HG02588 (cell line): ENCODE results near the gene SLC25A3.
"Not testable (repeated sequence)": the region's sequence is repeated elsewhere in the genome, so short reads cannot be mapped to it uniquely, and the experiment has no call there.

Experiments
- ATAC-seq: cut with Tn5 transposase; IDR thresholded peaks from one replicate; pipeline ENCODE4 v1.9.1; 2021; ENCODE audit warnings: mild to moderate bottlenecking, moderate library complexity; ENCODE audit not compliant: unreplicated experiment

Gene SLC25A3

DNA sequence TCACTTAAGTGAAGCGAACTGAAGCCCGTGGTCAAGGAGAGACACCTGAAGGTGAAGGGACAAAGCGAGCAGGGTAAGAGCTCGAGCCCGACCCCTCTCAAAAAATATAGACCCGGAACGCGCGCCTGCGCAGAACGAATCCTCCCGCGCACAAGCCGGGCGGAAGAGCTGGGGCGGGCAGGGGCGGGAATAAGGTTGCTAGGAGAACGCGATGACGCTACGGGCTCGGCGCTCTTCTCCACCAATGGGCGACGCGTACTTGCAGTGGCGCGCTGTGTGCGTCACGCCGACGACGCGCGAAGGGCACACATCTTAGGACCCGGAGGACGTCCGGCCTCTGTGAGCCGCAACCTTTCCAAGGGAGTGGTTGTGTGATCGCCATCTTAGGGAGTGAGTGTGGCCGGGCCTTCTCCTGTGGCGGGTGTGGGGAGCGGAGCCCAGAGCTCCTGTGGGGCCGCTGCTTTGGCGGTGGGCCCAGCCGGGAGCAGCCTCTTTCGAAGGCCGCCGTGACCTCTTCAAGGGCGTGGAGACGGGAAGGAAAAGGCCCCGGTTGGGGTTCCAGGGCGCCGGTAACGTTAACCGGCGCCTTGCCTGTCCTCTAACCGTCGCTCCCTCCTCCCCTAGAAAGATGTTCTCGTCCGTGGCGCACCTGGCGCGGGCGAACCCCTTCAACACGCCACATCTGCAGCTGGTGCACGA, at the start of gene SLC25A3:
Gene SLC25A3, plus strand, starts transcription at position 336 of the 699 bp plus-strand sequence. Its CDS starts 293 bp downstream, at position 629.
- ATAC-seq, result peak; percentile 99

DNA sequence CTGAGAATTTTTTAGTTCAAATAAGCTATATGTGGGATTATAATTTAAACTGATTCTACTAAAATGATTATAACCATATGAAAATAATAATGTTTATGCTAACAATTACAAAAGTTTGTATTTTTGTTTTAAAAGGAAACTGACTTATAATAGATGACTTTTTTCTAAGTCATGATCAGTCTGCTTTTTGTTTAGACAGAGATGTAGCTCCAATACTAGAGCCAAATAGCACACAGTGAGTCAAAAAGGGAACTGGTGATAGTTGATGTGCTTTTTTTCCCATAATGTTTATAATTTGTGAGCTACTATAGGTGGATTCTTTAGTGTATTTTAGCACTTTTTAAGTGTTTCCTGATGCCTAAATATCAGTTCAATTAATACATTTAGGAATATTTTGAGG, 49.8 kb upstream of the SLC25A3 start:
- no peak for ATAC-seq

DNA sequence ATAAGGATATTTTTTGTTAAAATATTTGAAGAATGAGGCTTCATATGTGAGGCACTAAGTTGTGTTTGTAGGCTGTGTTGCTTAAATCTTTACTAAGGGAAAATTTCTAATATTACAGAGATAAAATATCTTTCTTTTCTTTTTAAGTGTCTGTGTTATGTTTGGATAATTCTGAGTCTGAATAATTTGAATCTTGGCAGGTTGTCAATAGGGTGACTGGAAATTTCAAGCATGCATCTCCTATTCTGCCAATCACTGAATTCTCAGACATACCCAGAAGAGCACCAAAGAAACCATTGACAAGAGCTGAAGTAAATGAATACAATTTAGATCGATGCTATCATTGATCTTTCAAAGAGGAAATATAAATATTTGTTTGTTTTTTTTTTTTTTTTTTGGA, 48.7 kb upstream of the SLC25A3 start:
- no peak for ATAC-seq

DNA sequence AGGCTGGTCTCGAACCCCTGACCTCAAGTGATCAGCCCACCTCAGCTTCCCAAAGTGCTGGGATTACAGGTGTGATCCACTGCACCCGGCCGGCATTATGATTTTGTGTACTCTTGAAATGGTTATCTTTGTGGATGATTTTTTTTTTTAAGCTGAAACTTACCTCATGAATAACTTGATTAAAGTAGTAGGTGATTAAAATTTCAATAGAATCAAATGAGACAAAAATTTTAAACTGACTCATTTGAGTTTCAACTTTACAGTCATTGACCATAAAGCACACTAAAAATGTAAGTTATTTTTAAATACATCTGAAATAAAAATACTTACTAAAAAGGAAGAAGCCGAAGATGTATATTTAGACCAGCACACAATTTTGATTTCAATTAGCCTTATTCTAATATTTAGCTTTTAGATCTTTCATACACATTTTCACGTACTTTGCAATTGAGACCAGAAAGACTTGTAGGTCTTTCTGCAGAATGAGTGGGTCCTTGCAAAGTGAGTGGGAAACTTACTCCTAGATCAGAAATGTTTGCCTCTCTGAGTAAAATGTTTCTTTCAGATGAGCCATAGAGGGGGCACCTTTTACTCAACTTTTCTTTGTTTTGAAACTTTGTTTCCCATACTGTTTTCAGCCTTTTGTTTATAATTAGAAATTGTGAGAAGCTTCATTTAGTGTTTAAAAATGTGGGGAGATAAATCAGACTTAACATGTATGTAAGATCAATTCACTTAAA, 43.9 kb upstream of the SLC25A3 start:
- ATAC-seq, result no peak

DNA sequence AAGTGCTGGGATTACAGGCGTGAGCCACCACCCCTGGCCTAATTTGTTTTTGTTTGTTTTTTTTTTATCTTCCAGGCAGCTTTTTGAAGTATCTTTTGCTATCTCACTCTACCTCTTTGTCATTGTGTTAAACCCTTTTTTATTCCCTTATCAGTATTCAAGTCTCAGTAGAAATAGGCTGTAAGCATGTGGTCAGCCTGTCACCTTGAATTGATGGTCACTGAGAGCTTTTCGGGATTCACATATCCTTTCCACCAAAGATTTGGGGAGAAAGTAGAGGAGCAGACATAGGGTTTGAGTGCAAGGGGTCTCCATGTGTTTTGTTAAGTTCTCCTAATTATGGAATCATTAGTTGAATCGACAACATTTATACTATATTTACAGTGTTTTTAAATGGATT, 41.7 kb upstream of the SLC25A3 start:
- no peak for ATAC-seq

DNA sequence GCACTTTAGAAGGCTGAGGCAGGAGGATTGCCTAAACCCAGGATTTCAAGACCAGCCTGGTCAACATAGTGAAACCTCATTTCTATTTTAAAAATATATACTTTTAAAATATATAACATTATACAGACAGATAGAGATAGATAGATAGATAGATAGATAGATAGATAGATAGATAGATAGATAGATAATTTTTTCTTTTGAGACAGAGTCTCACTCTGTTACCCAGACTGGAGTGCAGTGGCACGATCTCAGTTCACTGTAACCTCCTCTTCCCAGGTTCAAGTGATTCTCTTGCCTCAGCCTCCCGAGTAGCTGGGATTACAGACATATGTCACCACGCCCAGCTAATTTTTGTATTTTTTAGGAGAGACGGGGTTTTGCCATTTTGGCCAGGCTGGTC, 35.4 kb upstream of the SLC25A3 start:
- not testable (repeated sequence) for ATAC-seq

DNA sequence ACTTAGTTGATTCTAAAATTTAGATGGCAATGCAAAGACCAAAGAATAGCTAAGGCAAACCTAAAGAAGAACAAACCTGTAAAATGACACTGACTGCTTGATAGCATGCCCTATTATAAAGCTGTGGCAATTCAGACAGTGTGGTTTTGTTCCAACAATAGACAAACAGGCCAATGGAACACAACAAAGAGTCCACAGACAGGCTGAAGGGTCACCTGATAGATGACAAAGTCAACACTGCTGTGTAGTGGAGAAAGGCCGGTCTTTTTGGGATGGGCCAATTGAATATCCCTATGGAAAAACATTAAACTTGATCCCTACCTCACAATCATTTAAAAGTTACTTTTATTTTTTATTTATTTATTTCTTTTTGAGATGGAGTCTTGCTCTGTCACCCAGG, 33.8 kb upstream of the SLC25A3 start:
- no peak for ATAC-seq

DNA sequence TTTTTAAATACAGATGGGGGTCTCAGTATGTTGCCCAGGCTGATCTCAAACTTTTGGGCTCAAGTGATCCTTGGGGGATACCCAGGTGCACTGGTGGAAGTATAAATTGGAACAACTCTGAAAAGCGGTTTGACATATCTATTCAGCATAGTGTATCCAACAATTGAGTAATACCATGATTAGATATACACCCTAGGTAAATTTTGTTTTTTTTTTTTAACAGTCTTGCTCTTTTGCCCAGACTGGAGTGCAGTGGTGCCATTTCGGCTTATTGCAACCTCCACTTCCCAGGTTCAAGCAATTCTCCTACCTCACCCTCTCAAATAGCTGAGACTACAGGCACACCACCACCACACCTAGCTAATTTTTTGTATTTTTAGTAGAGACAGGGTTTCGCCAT, 31.6 kb upstream of the SLC25A3 start:
- no peak for ATAC-seq

DNA sequence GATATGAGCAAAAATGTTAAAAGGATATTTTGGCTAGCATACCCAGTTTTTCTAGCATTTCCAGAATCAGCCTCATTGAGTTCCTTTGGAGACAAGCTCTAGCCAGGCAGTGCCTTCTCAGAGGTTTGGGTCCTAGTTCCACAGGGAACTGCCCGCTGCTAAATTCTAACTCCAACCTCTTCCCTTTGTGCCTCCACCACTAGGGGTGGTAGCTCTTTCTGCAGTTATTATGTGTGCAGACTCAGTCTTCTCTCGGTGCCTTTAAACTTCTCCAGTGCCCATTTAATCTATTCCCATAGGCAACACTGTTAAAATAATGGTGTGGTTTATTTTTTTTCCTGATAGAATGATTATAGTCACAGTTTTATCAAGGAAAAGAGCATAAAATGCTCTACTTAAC, 21.5 kb upstream of the SLC25A3 start:
- no peak for ATAC-seq

DNA sequence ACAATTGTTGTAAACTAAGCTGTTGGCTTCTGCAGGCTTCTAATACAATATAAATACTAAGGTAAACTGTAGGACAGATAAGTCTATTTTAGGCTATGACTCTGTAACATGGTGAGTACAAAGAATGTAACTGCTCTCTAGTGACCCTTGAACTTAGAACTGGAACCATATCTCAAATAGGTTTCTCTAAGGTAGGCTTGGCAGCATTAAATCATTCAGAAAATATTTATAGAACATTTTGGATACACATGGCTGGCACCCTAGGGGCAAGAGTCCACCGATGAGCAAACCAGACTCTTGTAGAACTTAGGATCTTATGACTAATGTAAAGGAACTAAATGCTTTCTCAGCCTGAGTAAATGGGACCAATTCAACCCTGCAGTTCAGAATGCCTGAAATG, 19.4 kb upstream of the SLC25A3 start:
- no peak for ATAC-seq

DNA sequence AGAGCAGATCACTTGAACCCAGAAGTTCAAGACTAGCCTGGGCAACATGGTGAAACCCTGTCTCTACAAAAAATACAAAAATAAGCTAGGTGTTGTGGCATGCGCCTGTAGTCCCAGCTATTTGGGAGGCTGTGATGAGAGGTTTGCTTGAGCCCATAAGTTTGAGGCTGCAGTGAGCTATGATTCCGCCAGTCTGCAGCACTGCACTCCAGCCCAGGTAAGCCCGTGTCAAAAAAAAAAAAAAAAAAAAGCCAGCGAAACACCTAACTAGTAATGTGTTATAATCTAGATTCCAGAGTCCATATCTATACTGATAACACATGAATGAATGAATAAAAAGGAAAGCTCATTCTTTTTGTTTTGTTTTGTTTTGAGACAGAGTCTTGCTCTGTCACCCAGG, 18.5 kb upstream of the SLC25A3 start:
- no peak for ATAC-seq

DNA sequence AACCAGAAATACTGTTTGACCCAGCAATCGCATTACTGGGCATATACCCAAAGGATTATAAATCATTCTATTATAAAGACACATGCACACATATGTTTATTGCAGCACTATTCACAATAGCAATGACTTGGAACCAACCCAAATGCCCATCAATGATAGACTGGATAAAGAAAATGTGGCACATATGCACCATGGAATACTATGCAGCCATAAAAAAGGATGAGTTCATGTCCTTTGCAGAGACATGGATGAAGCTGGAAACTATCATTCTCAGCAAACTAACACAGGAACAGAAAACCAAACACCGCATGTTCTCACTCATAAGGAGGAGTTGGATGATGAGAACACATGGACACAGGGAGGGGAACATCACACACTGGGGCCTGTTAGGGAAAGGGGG, 16.7 kb upstream of the SLC25A3 start:
- ATAC-seq, result not testable (repeated sequence)

DNA sequence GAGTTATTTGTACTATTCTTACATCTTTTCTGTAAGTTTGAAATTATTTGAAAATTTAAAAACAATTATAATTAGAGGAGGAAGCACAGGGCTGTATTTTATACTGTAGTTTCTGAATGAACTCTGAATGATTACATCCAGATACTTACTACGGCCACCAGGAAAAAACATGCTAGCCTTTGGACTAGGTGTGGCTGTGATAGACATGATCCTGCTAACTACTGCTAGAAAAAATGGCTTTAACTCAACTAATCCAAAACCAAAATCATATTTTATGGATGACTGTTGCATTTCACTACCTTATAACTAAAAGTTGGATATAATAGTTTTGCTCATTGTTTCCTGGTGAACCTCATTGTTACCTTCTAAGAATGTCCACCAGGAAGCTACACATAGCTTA, 15.1 kb upstream of the SLC25A3 start:
- ATAC-seq, result no peak

DNA sequence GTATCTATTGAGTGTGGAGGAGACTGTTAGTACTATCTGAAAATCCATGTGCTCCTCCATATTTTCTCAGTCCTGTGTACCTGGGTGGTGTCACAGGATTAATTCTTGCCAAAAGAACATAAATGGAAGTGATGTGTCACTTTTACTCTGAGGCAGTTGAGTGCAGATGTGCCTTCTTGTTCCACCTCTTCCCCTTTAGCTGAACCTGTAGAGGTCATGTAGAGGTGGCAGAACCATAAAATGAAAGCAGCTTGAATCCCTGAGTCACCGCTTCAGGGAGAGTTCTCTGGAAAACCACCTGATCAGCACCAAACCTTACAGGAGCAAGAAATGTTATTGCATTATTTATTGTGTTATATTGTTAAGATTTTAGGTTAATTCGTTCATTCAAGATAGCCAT, 14.7 kb upstream of the SLC25A3 start:
- no peak for ATAC-seq

DNA sequence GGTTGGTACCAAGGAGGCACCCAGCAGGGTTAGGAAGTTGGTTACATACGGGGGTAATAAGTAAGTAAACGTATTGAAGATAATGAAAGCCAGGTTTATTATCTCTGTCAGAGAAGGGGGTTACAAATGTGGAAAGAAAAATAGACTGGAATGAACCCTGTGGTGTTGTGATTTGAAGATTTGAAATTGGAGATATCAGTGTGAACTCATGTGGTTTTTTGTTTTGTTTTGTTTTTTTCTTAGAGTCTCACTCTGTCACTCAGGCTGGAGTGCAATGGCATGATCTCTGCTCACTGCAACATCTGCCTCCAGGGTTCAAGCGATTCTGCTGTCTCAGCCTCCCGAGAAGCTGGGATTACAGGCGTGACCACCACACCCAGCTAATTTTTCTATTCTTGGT, 14.1 kb upstream of the SLC25A3 start:
- ATAC-seq, result no peak

DNA sequence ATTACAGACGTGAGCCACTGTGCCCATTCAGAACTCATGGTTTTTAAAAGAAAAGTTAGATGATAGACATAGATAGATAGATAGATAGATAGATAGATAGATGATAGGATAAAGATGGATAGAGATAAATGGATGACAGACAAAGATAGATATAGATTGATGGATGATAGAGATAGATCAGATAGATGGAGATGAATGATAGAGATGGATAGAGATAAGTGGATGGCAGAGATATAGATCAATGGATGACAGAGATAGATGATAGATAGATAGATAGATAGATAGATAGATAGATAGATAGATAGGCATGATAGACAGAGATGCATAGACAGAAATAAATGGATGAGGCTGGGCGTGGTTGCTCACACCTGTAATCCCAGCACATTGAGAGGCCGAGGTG, 13.7 kb upstream of the SLC25A3 start:
- ATAC-seq, result no peak

DNA sequence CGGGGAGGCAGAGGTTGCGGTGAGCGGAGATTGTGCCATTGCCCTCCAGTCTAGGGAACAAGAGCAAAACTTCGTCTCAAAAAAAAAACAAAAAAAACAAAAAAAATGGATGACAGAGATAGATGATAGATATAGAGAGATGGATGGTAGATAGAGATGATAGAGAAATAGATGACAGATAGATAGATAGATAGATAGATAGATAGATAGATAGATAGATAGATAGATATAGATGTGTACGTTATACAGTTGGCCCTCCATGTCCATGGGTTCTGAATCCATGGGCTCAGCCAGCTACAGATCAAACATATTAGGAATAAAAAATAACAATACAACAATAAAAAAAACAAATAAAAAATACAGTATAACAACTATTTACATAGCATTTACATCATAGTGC, 12.8 kb upstream of the SLC25A3 start:
- no peak for ATAC-seq

DNA sequence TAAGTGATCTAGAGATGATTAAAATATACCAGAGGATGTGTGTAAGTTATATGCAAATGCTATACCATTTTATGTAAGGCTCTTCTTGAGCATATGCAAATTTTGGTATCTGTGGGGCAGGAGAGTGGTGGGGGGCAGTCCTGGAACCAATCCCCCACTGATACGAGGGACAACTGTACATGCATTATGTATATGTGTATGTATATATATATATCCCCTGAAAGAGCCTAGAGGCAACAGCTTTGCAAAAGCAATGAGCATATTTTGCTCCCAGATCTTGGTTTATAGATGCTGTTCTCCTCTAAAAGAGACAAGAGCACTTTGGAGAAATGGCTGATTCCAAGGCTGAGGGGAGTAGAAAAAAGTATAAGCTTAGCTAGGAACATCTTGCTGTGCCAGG, 12.4 kb upstream of the SLC25A3 start:
- ATAC-seq, result no peak

DNA sequence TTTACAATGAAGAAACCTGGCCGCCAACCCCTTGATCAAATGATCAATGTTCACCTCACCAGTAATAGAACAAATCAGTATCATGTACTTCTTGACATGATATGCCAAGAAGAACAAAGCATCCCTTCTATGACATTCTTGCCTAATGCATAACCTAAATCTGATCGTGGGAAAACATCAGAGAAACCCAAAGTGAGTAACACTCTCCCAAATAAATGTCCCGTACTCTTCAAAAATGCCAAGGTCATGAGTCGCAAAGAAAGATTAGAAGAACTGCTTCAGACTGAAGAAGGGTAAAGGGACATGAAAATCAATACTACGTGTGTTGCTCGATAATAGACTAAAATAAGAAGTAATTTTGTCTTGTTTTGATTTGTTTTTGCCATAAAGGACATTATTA, 11.4 kb upstream of the SLC25A3 start:
- no peak for ATAC-seq

DNA sequence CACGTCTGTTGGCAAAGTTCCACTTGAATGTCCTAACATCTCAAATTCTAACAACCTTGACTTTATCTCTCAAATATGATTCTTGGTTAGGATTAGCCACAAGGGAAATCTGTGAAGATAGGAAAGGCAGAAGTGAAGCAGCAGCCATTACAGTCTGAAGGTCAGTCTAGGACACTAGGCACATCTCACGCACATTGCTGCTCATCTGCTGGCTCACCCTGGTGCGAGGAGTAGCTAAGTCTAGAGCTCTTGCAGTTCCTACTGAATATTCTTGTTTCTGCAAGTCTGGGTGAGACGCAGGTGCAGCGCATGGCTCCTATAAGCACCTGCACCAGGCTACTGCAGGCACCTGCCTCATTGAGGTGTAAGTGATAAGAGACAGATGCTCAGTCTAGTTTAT, 6.4 kb upstream of the SLC25A3 start:
- ATAC-seq, result no peak

DNA sequence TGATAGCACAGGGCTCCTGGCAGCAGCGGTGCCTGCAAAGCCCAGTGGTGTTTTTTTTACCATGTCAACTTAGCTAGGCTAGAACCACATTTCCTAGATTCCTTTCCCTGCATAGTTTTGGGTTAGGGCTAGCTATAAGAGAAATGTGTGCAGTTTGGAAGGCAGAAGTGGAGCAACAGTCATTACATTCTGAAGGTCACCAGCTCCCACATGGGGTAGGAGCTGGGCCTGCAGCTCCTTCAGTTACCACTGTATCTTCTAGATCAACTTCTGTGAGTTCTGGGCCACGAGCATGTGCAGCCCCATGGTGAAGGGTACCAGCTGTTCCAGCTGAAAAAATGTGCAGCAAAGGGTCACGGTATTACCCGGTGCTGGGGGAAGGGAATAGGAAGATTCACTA, 2.3 kb upstream of the SLC25A3 start:
- no peak for ATAC-seq

DNA sequence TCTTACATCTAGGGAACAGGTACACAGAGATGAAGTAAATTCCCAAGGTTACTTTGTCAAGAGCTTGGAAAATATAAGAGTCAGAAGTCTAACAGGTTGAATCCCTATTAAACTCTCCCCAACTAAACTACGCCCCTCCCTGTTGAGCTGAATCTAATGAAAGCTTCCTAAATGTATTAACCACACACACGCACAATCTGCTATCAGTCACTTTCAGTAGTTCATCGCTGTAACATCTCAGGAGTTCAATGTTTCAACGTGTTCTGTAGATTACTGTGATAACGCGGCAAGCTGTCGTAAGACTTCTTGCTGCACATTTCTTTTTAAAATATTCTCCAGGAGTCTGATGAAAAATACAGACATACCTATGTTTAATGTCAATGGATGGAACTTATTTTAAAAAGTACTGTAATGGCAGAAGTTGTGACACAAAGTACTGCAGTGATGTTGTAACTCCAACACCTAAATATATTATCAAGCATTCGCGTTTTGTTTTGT, 612 bp upstream of the SLC25A3 start:
- ATAC-seq, result no peak
